ENCODE data around the gene MPV17L.

DNA sequence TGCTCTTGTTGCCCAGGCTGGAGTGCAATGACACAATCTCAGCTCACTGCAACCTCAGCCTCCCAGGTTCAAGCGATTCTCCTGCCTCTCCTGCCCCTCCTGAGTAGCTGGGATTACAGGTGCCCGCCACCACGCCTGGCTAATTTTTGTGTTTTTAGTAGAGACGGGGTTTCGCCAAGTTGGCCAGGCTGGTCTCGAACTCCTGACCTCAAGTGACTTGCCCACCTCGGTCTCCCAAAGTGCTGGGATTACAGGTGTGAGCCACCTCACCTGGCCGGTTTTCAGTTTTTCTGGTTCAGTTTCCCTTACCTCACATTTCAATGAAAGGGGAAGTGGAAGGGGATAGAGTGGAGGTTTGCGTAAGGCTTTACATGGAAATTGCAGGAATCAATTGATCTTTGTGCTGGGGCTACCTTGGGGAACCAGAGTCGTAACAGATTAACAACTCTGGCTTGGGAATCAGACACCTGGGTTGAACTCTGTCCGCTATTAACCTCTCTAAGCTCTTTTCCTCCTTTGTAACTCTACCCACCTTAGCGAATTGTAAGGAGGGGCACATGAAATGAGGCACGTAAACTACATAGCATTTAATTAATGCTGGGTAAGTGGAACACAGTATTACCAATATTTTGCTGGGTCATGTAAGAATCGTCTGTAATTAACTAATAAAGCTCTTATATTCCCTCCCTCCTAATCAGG lies 3.2 kb downstream of the MPV17L start:
- TF ChIP-seq, protein P1, sequence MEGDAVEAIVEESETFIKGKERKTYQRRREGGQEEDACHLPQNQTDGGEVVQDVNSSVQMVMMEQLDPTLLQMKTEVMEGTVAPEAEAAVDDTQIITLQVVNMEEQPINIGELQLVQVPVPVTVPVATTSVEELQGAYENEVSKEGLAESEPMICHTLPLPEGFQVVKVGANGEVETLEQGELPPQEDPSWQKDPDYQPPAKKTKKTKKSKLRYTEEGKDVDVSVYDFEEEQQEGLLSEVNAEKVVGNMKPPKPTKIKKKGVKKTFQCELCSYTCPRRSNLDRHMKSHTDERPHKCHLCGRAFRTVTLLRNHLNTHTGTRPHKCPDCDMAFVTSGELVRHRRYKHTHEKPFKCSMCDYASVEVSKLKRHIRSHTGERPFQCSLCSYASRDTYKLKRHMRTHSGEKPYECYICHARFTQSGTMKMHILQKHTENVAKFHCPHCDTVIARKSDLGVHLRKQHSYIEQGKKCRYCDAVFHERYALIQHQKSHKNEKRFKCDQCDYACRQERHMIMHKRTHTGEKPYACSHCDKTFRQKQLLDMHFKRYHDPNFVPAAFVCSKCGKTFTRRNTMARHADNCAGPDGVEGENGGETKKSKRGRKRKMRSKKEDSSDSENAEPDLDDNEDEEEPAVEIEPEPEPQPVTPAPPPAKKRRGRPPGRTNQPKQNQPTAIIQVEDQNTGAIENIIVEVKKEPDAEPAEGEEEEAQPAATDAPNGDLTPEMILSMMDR (IDR thresholded peaks at IDR 0.05; ENCODE audit: low read length): no peak
- TF ChIP-seq EZH2phosphoT487 (IDR thresholded peaks at IDR 0.05; ENCODE audit: low read length) (no peak), EZH2 (optimal IDR thresholded peaks at IDR 0.05; ENCODE audit: low read depth, low read length) (no peak)
